GM23338 (cell line): ENCODE data around the gene GFOD1.
"Not testable (repeated sequence)": the region's sequence is repeated elsewhere in the genome, so short reads cannot be mapped to it uniquely, and the experiment has no call there.

Experiments
- CTCF ChIP-seq, 2 experiments: fragments of 200-600 bp in 1 of 2; sonication (generic) in 1 of 2; conservative IDR thresholded peaks; 2 replicates each; pipeline versions ENCODE4 v1.5.1 to v1.6.1; 2016 to 2017; ENCODE audit warnings: antibody characterized with exemption in 2 of 2, low read depth in 2 of 2, mild to moderate bottlenecking in 2 of 2, moderate library complexity in 1 of 2
- STAT1 ChIP-seq: IDR thresholded peaks from one replicate; pipeline ENCODE4 v1.6.1; 2016; ENCODE audit warnings: antibody characterized with exemption; ENCODE audit not compliant: unreplicated experiment
- TF ChIP-seq, protein P1 (sequence below): IDR thresholded peaks from one replicate; pipeline ENCODE4 v1.6.1; 2018; ENCODE audit warnings: antibody characterized with exemption; ENCODE audit not compliant: unreplicated experiment

- TF ChIP-seq, protein P1, sequence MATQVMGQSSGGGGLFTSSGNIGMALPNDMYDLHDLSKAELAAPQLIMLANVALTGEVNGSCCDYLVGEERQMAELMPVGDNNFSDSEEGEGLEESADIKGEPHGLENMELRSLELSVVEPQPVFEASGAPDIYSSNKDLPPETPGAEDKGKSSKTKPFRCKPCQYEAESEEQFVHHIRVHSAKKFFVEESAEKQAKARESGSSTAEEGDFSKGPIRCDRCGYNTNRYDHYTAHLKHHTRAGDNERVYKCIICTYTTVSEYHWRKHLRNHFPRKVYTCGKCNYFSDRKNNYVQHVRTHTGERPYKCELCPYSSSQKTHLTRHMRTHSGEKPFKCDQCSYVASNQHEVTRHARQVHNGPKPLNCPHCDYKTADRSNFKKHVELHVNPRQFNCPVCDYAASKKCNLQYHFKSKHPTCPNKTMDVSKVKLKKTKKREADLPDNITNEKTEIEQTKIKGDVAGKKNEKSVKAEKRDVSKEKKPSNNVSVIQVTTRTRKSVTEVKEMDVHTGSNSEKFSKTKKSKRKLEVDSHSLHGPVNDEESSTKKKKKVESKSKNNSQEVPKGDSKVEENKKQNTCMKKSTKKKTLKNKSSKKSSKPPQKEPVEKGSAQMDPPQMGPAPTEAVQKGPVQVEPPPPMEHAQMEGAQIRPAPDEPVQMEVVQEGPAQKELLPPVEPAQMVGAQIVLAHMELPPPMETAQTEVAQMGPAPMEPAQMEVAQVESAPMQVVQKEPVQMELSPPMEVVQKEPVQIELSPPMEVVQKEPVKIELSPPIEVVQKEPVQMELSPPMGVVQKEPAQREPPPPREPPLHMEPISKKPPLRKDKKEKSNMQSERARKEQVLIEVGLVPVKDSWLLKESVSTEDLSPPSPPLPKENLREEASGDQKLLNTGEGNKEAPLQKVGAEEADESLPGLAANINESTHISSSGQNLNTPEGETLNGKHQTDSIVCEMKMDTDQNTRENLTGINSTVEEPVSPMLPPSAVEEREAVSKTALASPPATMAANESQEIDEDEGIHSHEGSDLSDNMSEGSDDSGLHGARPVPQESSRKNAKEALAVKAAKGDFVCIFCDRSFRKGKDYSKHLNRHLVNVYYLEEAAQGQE: not testable (repeated sequence)
- TF ChIP-seq CTCF (conservative IDR thresholded peaks at IDR 0.05; ENCODE audit: low read depth in 2 of 2); STAT1: not testable (repeated sequence)
These were observed 27.1 kb downstream of the GFOD1 start for GRCh38 chr6:13460289-13460688.
